IPS DF 19.7 (cell line): ENCODE measurements around the gene TUBA4B.

Experiments used
- DNase-seq: peaks from one replicate; pipeline ENCODE4 v3.0.0-alpha.2; 2013; ENCODE audit warnings: low read depth, low spot score

Gene TUBA4B

GRCh38 chr2:219252900-219253752 lies at the start of gene TUBA4B:
TUBA4B (plus strand) TSS chr2:219253243; CDS start chr2:219253408, 165 bp downstream.
- DNase-seq, result no peak

- DNase-seq, result no peak
Observed at GRCh38 chr2:219204425-219205164, 48.4 kb upstream of the TUBA4B start.

- no peak for DNase-seq
Observed at GRCh38 chr2:219205165-219205538, 47.9 kb upstream of the TUBA4B start.

GRCh38 chr2:219205981-219206327 lies 47.1 kb upstream of the TUBA4B start:
- DNase-seq, result no peak

GRCh38 chr2:219206328-219207133 lies 46.5 kb upstream of the TUBA4B start, which contains the start of gene ZFAND2B:
ZFAND2B (plus strand) TSS chr2:219206782; CDS start chr2:219206988, 206 bp downstream.
- DNase-seq, result no peak

GRCh38 chr2:219207134-219207883 lies 45.7 kb upstream of the TUBA4B start:
- no peak for DNase-seq

- no peak for DNase-seq
Observed at GRCh38 chr2:219207884-219208740, 44.9 kb upstream of the TUBA4B start.

GRCh38 chr2:219209236-219210195 lies 43.5 kb upstream of the TUBA4B start:
- no peak for DNase-seq

- DNase-seq, result no peak
Observed at GRCh38 chr2:219210196-219210885, 42.7 kb upstream of the TUBA4B start.

- DNase-seq, result no peak
Observed at GRCh38 chr2:219210886-219211362, 42.1 kb upstream of the TUBA4B start.

- DNase-seq, result no peak
Observed at GRCh38 chr2:219213026-219213415, 40.0 kb upstream of the TUBA4B start.

GRCh38 chr2:219213486-219214071 lies 39.5 kb upstream of the TUBA4B start:
- DNase-seq, result no peak

- no peak for DNase-seq
Observed at GRCh38 chr2:219214141-219214540, 38.9 kb upstream of the TUBA4B start.

- DNase-seq, result no peak
Observed at GRCh38 chr2:219214786-219215185, 38.3 kb upstream of the TUBA4B start.

GRCh38 chr2:219215871-219216534 lies 37.0 kb upstream of the TUBA4B start:
- DNase-seq, result no peak

GRCh38 chr2:219216535-219216915 lies 36.5 kb upstream of the TUBA4B start:
- no peak for DNase-seq

GRCh38 chr2:219218217-219218731 lies 34.8 kb upstream of the TUBA4B start:
- no peak for DNase-seq
